ENCODE measurements around the gene MRPL10.

Gene MRPL10

GRCh38 chr17:47846716-47847340 lies 15.5 kb upstream of the MRPL10 start:
- no peak for TF ChIP-seq CTCF (conservative IDR thresholded peaks at IDR 0.05; ENCODE audit: low read length)
- TF ChIP-seq EZH2phosphoT487 (IDR thresholded peaks at IDR 0.05; ENCODE audit: borderline replicate concordance) = no peak
- H3F3A ChIP-seq (ENCODE audit: low read depth) = no peaks in the 10 kb centered on the region
- H2AFZ ChIP-seq (ENCODE audit: low read length) = no peak overlapping the region
- no peaks in the 10 kb centered on the region for H3K36me3 ChIP-seq (ENCODE audit: insufficient read depth, low read length)
- H3K79me2 ChIP-seq (ENCODE audit: insufficient read depth, low read length) = no peaks in the 10 kb centered on the region
- no peak overlapping the region for H3K9ac ChIP-seq (ENCODE audit: low read depth, low read length, poor library complexity, severe bottlenecking)
- H3K9me3 ChIP-seq (ENCODE audit: insufficient read depth, low read depth, low read length) = no peaks in the 10 kb centered on the region
- H4K20me1 ChIP-seq (ENCODE audit: insufficient read depth, low read length, poor library complexity, severe bottlenecking) = no peaks in the 10 kb centered on the region
- H3K4me2 ChIP-seq (ENCODE audit: low read depth, low read length, poor library complexity, severe bottlenecking) = no peak overlapping the region
- H3K9me2 ChIP-seq (replicated peaks; ENCODE audit: low read depth, low read length) = no peaks in the 10 kb centered on the region
- H3K4me1 ChIP-seq (ENCODE audit: insufficient read depth, low read length, poor library complexity, severe bottlenecking) = peaks cover 7% of the 10 kb centered on the region
- no peak overlapping the region for H3K4me3 ChIP-seq (ENCODE audit: low read length, poor library complexity, severe bottlenecking)
- H3K27me3 ChIP-seq (ENCODE audit: insufficient read depth, low read length, poor library complexity, severe bottlenecking) = no peaks in the 10 kb centered on the region

DNA sequence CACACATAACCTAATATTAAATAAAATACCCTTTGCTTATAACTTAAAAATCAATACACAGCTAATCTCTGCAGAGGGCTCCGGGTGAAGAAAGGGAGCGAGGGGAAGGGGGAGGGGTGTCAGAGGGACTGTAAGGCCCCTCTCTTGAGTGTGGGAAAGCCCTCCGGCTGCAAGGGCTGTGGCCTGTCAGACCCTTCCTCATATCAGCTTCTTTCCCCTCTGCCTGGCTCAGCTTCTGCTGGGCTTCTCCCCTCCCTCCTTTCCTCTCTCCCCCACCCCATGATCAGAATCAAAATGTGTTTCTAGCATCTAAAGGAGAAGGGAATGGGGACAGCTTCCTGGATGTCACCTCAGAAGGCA lies 14.4 kb upstream of the MRPL10 start:
- H3K36me3 ChIP-seq (ENCODE audit: insufficient read depth, low read length) = no peaks in the 10 kb centered on the region
- H3K79me2 ChIP-seq (ENCODE audit: insufficient read depth, low read length) = no peaks in the 10 kb centered on the region
- H3K27me3 ChIP-seq (ENCODE audit: insufficient read depth, low read length, poor library complexity, severe bottlenecking) = no peaks in the 10 kb centered on the region
- no peaks in the 10 kb centered on the region for H3K9me3 ChIP-seq (ENCODE audit: insufficient read depth, low read depth, low read length)
- TF ChIP-seq CTCF (conservative IDR thresholded peaks at IDR 0.05; ENCODE audit: low read length) (no peak), EZH2phosphoT487 (IDR thresholded peaks at IDR 0.05; ENCODE audit: borderline replicate concordance) (no peak)
- no peak overlapping the region for H3K9ac ChIP-seq (ENCODE audit: low read depth, low read length, poor library complexity, severe bottlenecking)
- no peaks in the 10 kb centered on the region for H3K9me2 ChIP-seq (replicated peaks; ENCODE audit: low read depth, low read length)
- H3K4me2 ChIP-seq (ENCODE audit: low read depth, low read length, poor library complexity, severe bottlenecking) = no peak overlapping the region
- H3F3A ChIP-seq (ENCODE audit: low read depth) = no peaks in the 10 kb centered on the region
- H3K4me3 ChIP-seq (ENCODE audit: low read length, poor library complexity, severe bottlenecking) = no peak overlapping the region
- H2AFZ ChIP-seq (ENCODE audit: low read length) = no peak overlapping the region
- H4K20me1 ChIP-seq (ENCODE audit: insufficient read depth, low read length, poor library complexity, severe bottlenecking) = no peaks in the 10 kb centered on the region
- H3K4me1 ChIP-seq (ENCODE audit: insufficient read depth, low read length, poor library complexity, severe bottlenecking) = peaks cover 13% of the 10 kb centered on the region

DNA sequence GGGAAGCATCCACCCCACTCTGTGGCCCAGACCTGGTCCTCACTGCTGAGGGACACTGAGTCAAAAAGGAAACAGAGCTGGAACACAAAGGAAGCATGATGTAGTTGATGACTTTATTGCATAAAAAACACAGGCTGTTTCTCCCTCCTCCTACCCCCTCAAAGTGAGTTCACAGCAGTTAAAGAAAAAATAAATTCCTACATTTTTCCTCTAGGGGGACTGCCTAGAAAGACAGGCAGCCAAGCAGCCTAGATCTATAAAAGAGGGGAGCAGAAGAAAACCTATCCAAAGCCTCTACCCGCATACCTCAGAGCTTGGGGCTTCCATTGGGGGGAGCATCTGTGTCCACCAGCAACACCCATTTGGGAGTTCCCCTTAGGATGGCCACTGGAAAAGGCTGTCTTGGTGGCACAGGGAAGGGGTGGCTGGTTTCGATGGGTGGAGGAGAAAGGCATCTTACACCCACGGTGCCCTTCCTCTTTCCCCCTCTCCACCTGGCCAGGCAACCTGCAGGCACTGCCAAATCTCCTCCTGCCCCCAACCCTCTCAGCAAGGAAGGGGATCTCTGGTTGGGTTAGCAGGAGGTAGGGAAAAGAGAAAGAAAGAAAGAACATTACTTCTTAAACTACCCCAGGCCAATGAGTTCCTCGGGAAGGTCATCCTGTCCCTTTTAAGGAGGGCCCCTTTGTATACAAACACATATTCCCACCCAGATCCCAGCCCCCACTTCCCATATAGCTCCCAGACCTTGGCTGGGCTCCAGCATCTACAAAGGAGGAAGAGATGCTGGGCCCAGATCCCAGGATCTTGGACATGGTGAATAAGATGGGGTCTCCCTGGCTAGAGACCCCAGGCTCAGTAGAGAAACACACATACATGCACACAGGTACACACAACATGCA lies 13.7 kb upstream of the MRPL10 start:
- TF ChIP-seq EZH2phosphoT487 (IDR thresholded peaks at IDR 0.05; ENCODE audit: borderline replicate concordance) (no peak), CTCF (conservative IDR thresholded peaks at IDR 0.05; ENCODE audit: low read length) (peak; percentile 61)
- H2AFZ ChIP-seq (ENCODE audit: low read length) = peak overlapping the region; percentile 60
- no peak overlapping the region for H3K9ac ChIP-seq (ENCODE audit: low read depth, low read length, poor library complexity, severe bottlenecking)
- H3F3A ChIP-seq (ENCODE audit: low read depth) = no peaks in the 10 kb centered on the region
- peaks cover 6% of the 10 kb centered on the region for H3K79me2 ChIP-seq (ENCODE audit: insufficient read depth, low read length)
- H3K4me1 ChIP-seq (ENCODE audit: insufficient read depth, low read length, poor library complexity, severe bottlenecking) = peaks cover 19% of the 10 kb centered on the region
- no peaks in the 10 kb centered on the region for H4K20me1 ChIP-seq (ENCODE audit: insufficient read depth, low read length, poor library complexity, severe bottlenecking)
- H3K4me3 ChIP-seq (ENCODE audit: low read length, poor library complexity, severe bottlenecking) = no peak overlapping the region
- H3K9me3 ChIP-seq (ENCODE audit: insufficient read depth, low read depth, low read length) = no peaks in the 10 kb centered on the region
- H3K36me3 ChIP-seq (ENCODE audit: insufficient read depth, low read length) = no peaks in the 10 kb centered on the region
- H3K27me3 ChIP-seq (ENCODE audit: insufficient read depth, low read length, poor library complexity, severe bottlenecking) = no peaks in the 10 kb centered on the region
- no peak overlapping the region for H3K4me2 ChIP-seq (ENCODE audit: low read depth, low read length, poor library complexity, severe bottlenecking)
- H3K9me2 ChIP-seq (replicated peaks; ENCODE audit: low read depth, low read length) = no peaks in the 10 kb centered on the region

All from Loucy (cell line).